Astrocyte (in vitro differentiated cells and primary cell): ENCODE data around the gene SERPINE3.

ENCODE experiments used
- CTCF ChIP-seq: IDR thresholded peaks from 2 replicates; pipeline ENCODE4 v1.5.1; 2011; ENCODE audit warnings: low read depth, mild to moderate bottlenecking, inconsistent platforms, low read length, moderate library complexity; ENCODE audit not compliant: insufficient read depth
- EZH2 ChIP-seq: IDR thresholded peaks from 2 replicates; pipeline ENCODE4 v1.6.1; 2012; ENCODE audit warnings: mild to moderate bottlenecking, low read length, inconsistent platforms; ENCODE audit not compliant: insufficient read depth

DNA sequence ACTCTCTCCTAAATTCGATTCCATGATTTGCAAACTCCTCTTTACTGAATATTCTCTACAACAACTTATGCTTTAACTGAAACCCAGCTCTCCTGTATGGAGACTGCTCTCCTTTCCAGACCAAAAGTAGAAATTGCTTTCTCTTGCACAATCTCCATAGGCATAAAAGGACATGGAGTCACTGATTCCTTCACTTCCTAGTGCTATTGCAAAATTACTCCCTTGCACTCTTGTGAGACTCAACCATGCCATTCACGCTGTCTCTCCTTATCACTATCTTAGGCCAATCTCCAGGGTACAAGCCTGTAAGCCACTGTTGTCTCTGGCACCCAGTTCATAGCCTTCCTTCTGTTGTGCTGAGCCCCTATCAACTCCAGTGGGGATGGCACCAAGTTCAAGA, 30.6 kb downstream of the SERPINE3 start:
- TF ChIP-seq CTCF (no peak), EZH2 (no peak)
